WERI-Rb-1 (cell line): Measurements from ENCODE around the gene SLC2A4.

Experiments used
- DNase-seq: peaks from one replicate; pipeline ENCODE4 v3.0.0-alpha.2; 2020
- H3K27ac ChIP-seq: fragments of 250-450 bp; sonication (Bioruptor Pico); 2 replicates; pipeline ENCODE4 v1.5.1; 2020; ENCODE audit warnings: mild to moderate bottlenecking, moderate library complexity
- H3K27me3 ChIP-seq: fragments of 250-450 bp; sonication (Bioruptor Pico); 2 replicates; pipeline ENCODE4 v1.5.1; 2021; ENCODE audit warnings: mild to moderate bottlenecking, low read depth, moderate library complexity; ENCODE audit not compliant: insufficient read depth, severe bottlenecking
- H3K36me3 ChIP-seq: fragments of 250-450 bp; sonication (Bioruptor Pico); 2 replicates; pipeline ENCODE4 v1.5.1; 2020; ENCODE audit warnings: mild to moderate bottlenecking, moderate library complexity
- H3K4me3 ChIP-seq: 2 replicates; pipeline ENCODE4 v1.5.1; 2011; ENCODE audit warnings: low read depth, mild to moderate bottlenecking, control low read depth, low read length
- H3K9me3 ChIP-seq: fragments of 250-450 bp; sonication (Bioruptor Pico); 2 replicates; pipeline ENCODE4 v1.5.1; 2021; ENCODE audit warnings: mild to moderate bottlenecking, moderate library complexity; ENCODE audit not compliant: severe bottlenecking
- CTCF ChIP-seq: IDR thresholded peaks from 2 replicates; pipeline ENCODE4 v1.5.1; 2011; ENCODE audit warnings: low read depth, mild to moderate bottlenecking, control low read depth, inconsistent platforms, low read length

Gene SLC2A4

GRCh38 chr17:7327056-7327455, 45.5 kb downstream of the SLC2A4 start:
- no peak for TF ChIP-seq CTCF
- H3K36me3 ChIP-seq, result peaks cover 43% of the 10 kb centered on the region

DNA sequence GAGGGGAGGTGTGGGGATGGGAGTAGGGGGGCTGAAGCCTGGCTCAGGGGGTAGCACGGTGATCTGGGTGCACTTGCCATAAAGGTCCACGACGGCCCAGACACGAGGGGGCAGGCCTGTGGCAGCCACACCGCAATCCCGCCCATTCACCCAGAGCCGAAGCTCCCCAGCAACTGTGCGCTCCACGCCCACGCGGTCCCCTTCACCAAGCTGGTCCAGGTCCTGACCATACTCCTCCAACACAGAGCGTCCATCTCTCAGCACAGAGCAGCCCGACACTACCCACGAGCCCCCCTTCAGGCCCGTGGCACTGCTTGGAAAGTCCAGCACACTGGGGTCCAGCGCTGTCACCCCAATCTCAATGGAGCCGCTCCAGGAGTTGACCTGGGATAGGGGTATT, 46.0 kb downstream of the SLC2A4 start:
- Histone ChIP-seq H3K36me3 (peaks cover 39% of the 10 kb centered on the region), H3K4me3 (no peak overlapping the region), H3K27me3 (no peaks in the 10 kb centered on the region), H3K27ac (no peak overlapping the region), H3K9me3 (no peaks in the 10 kb centered on the region)
- no peak for TF ChIP-seq CTCF
- no peak for DNase-seq

More at GRCh38 chr17:7327056-7327455, 45.5 kb downstream of the SLC2A4 start:
- Histone ChIP-seq H3K9me3 (no peaks in the 10 kb centered on the region), H3K27me3 (no peaks in the 10 kb centered on the region), H3K27ac (no peak overlapping the region), H3K4me3 (no peak overlapping the region)
- no peak for DNase-seq

- H3K27ac ChIP-seq, result no peak overlapping the region
These were observed 46.5 kb downstream of the SLC2A4 start for GRCh38 chr17:7328009-7328408.

GRCh38 chr17:7328840-7329373, 47.4 kb downstream of the SLC2A4 start, which contains the start of gene NEURL4:
NEURL4 (minus strand) TSS chr17:7329335; CDS start chr17:7329312, 23 bp downstream.
- Histone ChIP-seq H3K4me3 (peak within 1 kb of the TSS; percentile 69), H3K27me3 (no peaks in the 10 kb centered on the region), H3K9me3 (no peaks in the 10 kb centered on the region), H3K36me3 (peaks cover 25% of the 10 kb centered on the region), H3K27ac (peak within 1 kb of the TSS; percentile 80)
- no peak for TF ChIP-seq CTCF
- peak; percentile 40 for DNase-seq

More at GRCh38 chr17:7328009-7328408, 46.5 kb downstream of the SLC2A4 start:
- Histone ChIP-seq H3K9me3 (no peaks in the 10 kb centered on the region), H3K36me3 (peaks cover 34% of the 10 kb centered on the region), H3K27me3 (no peaks in the 10 kb centered on the region), H3K4me3 (no peak overlapping the region)
- DNase-seq, result no peak
- TF ChIP-seq CTCF, result no peak

DNA sequence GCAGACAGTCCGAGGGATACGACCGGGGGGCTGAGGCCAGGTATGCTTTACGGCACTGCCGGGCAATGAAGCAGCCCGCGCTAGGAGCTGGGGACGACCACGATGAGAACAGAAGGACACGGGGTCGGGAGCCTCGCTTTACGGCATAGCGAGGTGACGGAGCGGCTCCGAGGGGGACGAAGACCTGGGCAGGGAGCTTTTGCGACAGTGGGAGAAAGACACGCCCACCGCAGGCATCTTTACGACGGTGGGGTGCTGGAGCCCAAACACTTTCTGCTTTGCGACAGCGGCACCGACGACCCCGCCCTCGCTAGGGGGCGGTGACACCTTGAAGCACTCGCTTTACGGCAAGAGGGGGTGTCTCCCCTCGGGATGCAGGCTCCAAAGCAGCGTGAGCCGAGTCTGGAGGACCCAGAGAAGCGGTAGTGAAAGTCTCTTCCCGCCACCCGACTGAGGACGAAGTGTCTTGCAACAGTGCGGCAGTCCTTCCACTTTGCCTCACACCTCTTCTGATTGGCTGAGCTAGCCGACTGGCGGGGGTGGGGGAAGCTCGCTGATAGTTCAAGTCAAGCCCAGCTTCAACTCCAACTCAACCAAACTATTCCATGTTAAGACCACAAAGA, 48.0 kb downstream of the SLC2A4 start:
- H3K4me3 ChIP-seq, result peak overlapping the region; percentile 69
- H3K9me3 ChIP-seq, result no peaks in the 10 kb centered on the region
- peaks cover 19% of the 10 kb centered on the region for H3K36me3 ChIP-seq
- peak overlapping the region; percentile 80 for H3K27ac ChIP-seq
- H3K27me3 ChIP-seq, result no peaks in the 10 kb centered on the region
- peak; percentile 99 for DNase-seq
- TF ChIP-seq CTCF, result no peak
